ENCODE results near the gene MED28. TPM values are rescaled to one million over a fixed set of nuclear protein-coding genes. Genes with fewer than 3 reads are reported as not detected.

The MED28 gene
- total and polyA plus RNA-seq, 10 of the 15 experiments (the other 5 are each of a cell fraction or from before 2014, with no cell fraction given): 19.9 to 77.4 (median 52.0) TPM

DNA sequence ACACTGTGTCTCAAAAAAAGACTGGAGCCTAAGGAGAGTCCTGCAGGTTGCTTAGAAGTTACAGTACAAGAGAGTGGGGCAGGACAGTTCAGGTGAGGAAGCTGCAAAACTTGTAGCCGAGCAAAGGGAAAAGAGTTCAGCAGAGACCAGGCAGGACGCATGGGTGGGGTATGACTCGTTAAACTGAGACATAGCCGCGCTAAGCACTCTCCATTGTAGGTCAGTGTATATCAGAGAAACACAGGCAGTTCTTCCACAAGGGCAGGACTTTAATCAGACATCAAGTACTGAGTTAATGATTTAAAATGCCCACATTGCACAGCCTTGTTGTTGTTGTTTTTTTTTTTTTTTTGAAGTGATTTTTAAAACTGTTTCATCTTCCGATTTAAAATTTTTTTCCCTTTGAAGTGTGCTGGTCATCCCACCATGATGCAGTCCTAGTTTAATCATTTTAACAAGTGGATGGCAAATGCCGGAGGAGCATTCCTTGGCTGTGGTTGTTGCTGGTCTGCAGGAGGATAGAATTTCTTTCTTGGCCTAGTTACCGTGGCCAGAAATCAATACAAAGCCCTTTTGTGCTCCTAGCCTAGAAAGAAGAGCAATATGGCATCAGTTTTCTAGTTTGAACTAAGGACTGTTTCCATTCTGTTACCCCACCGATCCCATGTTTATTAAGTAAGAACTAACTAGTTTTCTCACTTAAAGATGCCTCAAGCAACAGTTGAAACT lies 27.2 kb upstream of the MED28 start:
- H3K4me2 ChIP-seq (ENCODE audit: control insufficient read depth, insufficient read depth): no peak overlapping the region
- TF ChIP-seq NFXL1 (IDR thresholded peaks at IDR 0.05; ENCODE audit: borderline replicate concordance): no peak
- no peak for TF ChIP-seq ZNF217 (IDR thresholded peaks at IDR 0.05)
- no peak for TF ChIP-seq ZZZ3 (IDR thresholded peaks at IDR 0.05; ENCODE audit: control insufficient read depth, insufficient read length, low read depth)
- TF ChIP-seq POLR2AphosphoS5 (IDR thresholded peaks at IDR 0.05; ENCODE audit: low read length): peak; percentile 21; the same call in 1 of the 2 replicates
- SMC1A ChIA-PET (ENCODE audit: uncharacterized antibody, unreplicated experiment): no interaction called here
- peaks cover 6% of the 10 kb centered on the region for H3K79me2 ChIP-seq (ENCODE audit: control insufficient read depth, insufficient read depth, low read length)
- H3K4me3 ChIP-seq: no peak overlapping the region
- intact Hi-C loops (cut with micrococcal nuclease; ENCODE audit: unreplicated experiment) (no loop called here), in situ Hi-C loops (cut with MboI) (no loop called here)
- H3K9ac ChIP-seq (ENCODE audit: control insufficient read depth, insufficient read depth, low read length): no peak overlapping the region
- ATAC-seq: no peak
- H2AFZ ChIP-seq (ENCODE audit: control insufficient read depth, low read depth, low read length): no peak overlapping the region
- DNase-seq (ENCODE audit: low read depth, low spot score): no peak
- no peak for FAIRE-seq
- POLR2A ChIA-PET: interaction anchor here (0.6 kb wide), 1 partner anchor 661 kb away, joined by 4 read pairs; no protein-coding TSS in a partner anchor
- peaks cover 18 to 66% of the 10 kb centered on the region in 2 experiments for H3K36me3 ChIP-seq (ENCODE audit: control insufficient read depth in 2 of 2, insufficient read depth in 2 of 2, low read length in 1 of 2)
- CTCF ChIA-PET: interaction anchor here (0.6 kb wide), 2 partner anchors 209 to 430 kb away, joined by 3 to 6 read pairs; no protein-coding TSS in a partner anchor
- RAD21 ChIA-PET (ENCODE audit: unreplicated experiment): no interaction called here
- 99% methylated on average over 9 of the region's 9 CpGs for WGBS (ENCODE audit: insufficient coverage, insufficient replicate concordance, low lambda C conversion rate, missing lambda C conversion rate)
- H3K27ac ChIP-seq (ENCODE audit: control insufficient read depth, insufficient read depth): no peak overlapping the region
- H3K4me1 ChIP-seq (ENCODE audit: control insufficient read depth, insufficient read depth, low read length): peaks cover 5% of the 10 kb centered on the region
- no peaks in the 10 kb centered on the region for H3K9me3 ChIP-seq (replicated peaks; ENCODE audit: control insufficient read depth, insufficient read depth, low read length)
- BruUV-seq (replicated peaks): no TSS peak
- H4K20me1 ChIP-seq (ENCODE audit: control insufficient read depth, insufficient read depth): no peaks in the 10 kb centered on the region
- no peaks in the 10 kb centered on the region for H3K27me3 ChIP-seq (replicated peaks in 1 of 2; ENCODE audit: control insufficient read depth in 2 of 2, insufficient read depth in 2 of 2, low read length in 1 of 2)

GRCh38 chr4:17589355-17589754 lies 25.1 kb upstream of the MED28 start:
- ChIA-PET RAD21 (ENCODE audit: unreplicated experiment) (no interaction called here), POLR2A (no interaction called here), SMC1A (ENCODE audit: uncharacterized antibody, unreplicated experiment) (no interaction called here), CTCF (no interaction called here)
- DNase-seq (ENCODE audit: low read depth, low spot score): no peak
- H3K4me3 ChIP-seq: no peak overlapping the region
- peaks cover 7 to 64% of the 10 kb centered on the region in 2 experiments for H3K36me3 ChIP-seq (ENCODE audit: control insufficient read depth in 2 of 2, insufficient read depth in 2 of 2, low read length in 1 of 2)
- no TSS peak for BruUV-seq (replicated peaks)
- H3K9ac ChIP-seq (ENCODE audit: control insufficient read depth, insufficient read depth, low read length): no peak overlapping the region
- H3K9me3 ChIP-seq (replicated peaks; ENCODE audit: control insufficient read depth, insufficient read depth, low read length): no peaks in the 10 kb centered on the region
- peaks cover 4% of the 10 kb centered on the region; the same call in 1 of the 2 replicates for H4K20me1 ChIP-seq (ENCODE audit: control insufficient read depth, insufficient read depth)
- no peak overlapping the region for H2AFZ ChIP-seq (ENCODE audit: control insufficient read depth, low read depth, low read length)
- no peak overlapping the region for H3K27ac ChIP-seq (ENCODE audit: control insufficient read depth, insufficient read depth)
- no peak overlapping the region for H3K4me2 ChIP-seq (ENCODE audit: control insufficient read depth, insufficient read depth)
- TF ChIP-seq YBX1 (IDR thresholded peaks at IDR 0.05) (no peak), RCOR1 (conservative IDR thresholded peaks at IDR 0.05; ENCODE audit: low read depth, low read length) (no peak), TCF7 (IDR thresholded peaks at IDR 0.05; ENCODE audit: borderline replicate concordance) (no peak)
- no peak for ATAC-seq
- WGBS (ENCODE audit: insufficient coverage, insufficient replicate concordance, low lambda C conversion rate, missing lambda C conversion rate): 100% methylated on average over 3 of the region's 3 CpGs
- in situ Hi-C loops (cut with MboI): no loop called here
- intact Hi-C loops (cut with micrococcal nuclease; ENCODE audit: unreplicated experiment): no loop called here
- H3K79me2 ChIP-seq (ENCODE audit: control insufficient read depth, insufficient read depth, low read length): peaks cover 20% of the 10 kb centered on the region
- no peak for FAIRE-seq
- no peaks in the 10 kb centered on the region for H3K27me3 ChIP-seq (replicated peaks in 1 of 2; ENCODE audit: control insufficient read depth in 2 of 2, insufficient read depth in 2 of 2, low read length in 1 of 2)
- peaks cover 21% of the 10 kb centered on the region for H3K4me1 ChIP-seq (ENCODE audit: control insufficient read depth, insufficient read depth, low read length)

Data from GM12878 (cell line).